ENCODE data around the gene ANKRD6. TPM values are rescaled to one million over a fixed set of nuclear protein-coding genes. Genes with fewer than 3 reads are reported as not detected.
A peak's percentile ranks its signal among the peaks of the same experiment; 100 is the strongest.

ANKRD6 gene
- total RNA-seq, 1 experiment from 2014 or later: 13.9 TPM

DNA sequence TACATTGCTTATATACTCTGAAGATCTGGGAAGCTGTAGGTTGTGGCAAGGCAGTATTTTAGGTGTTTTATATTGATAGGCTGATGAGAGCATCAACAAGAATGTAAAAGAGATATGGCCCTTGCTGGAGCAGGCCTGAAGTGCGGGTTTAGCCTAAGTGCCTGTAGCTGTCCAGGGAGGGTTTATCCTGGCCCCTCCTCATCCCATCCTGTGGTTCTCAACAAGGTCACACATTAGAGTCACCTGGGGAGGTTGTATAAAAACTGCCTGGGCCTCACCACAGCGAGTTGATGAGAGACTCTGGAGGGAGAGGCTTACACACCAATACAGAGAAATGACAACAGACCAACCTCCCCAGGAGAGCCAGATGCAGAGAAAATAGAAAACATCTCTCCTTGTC, 157.2 kb downstream of the ANKRD6 start (continued):
- TF ChIP-seq, protein P1, sequence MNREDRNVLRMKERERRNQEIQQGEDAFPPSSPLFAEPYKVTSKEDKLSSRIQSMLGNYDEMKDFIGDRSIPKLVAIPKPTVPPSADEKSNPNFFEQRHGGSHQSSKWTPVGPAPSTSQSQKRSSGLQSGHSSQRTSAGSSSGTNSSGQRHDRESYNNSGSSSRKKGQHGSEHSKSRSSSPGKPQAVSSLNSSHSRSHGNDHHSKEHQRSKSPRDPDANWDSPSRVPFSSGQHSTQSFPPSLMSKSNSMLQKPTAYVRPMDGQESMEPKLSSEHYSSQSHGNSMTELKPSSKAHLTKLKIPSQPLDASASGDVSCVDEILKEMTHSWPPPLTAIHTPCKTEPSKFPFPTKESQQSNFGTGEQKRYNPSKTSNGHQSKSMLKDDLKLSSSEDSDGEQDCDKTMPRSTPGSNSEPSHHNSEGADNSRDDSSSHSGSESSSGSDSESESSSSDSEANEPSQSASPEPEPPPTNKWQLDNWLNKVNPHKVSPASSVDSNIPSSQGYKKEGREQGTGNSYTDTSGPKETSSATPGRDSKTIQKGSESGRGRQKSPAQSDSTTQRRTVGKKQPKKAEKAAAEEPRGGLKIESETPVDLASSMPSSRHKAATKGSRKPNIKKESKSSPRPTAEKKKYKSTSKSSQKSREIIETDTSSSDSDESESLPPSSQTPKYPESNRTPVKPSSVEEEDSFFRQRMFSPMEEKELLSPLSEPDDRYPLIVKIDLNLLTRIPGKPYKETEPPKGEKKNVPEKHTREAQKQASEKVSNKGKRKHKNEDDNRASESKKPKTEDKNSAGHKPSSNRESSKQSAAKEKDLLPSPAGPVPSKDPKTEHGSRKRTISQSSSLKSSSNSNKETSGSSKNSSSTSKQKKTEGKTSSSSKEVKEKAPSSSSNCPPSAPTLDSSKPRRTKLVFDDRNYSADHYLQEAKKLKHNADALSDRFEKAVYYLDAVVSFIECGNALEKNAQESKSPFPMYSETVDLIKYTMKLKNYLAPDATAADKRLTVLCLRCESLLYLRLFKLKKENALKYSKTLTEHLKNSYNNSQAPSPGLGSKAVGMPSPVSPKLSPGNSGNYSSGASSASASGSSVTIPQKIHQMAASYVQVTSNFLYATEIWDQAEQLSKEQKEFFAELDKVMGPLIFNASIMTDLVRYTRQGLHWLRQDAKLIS (CRISPR knock-in tag; IDR thresholded peaks at IDR 0.05; ENCODE audit: borderline replicate concordance): no peak
- TF ChIP-seq, protein P2, sequence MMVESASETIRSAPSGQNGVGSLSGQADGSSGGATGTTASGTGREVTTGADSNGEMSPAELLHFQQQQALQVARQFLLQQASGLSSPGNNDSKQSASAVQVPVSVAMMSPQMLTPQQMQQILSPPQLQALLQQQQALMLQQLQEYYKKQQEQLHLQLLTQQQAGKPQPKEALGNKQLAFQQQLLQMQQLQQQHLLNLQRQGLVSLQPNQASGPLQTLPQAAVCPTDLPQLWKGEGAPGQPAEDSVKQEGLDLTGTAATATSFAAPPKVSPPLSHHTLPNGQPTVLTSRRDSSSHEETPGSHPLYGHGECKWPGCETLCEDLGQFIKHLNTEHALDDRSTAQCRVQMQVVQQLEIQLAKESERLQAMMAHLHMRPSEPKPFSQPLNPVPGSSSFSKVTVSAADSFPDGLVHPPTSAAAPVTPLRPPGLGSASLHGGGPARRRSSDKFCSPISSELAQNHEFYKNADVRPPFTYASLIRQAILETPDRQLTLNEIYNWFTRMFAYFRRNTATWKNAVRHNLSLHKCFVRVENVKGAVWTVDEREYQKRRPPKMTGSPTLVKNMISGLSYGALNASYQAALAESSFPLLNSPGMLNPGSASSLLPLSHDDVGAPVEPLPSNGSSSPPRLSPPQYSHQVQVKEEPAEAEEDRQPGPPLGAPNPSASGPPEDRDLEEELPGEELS (CRISPR knock-in tag; IDR thresholded peaks at IDR 0.05): no peak
- no peak for TF ChIP-seq ZNF423 (CRISPR knock-in tag; IDR thresholded peaks at IDR 0.05)
- TF ChIP-seq, protein P3, sequence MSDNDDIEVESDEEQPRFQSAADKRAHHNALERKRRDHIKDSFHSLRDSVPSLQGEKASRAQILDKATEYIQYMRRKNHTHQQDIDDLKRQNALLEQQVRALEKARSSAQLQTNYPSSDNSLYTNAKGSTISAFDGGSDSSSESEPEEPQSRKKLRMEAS (CRISPR knock-in tag; IDR thresholded peaks at IDR 0.05): no peak
- TF ChIP-seq ESRRA (CRISPR knock-in tag; IDR thresholded peaks at IDR 0.05; ENCODE audit: borderline replicate concordance): no peak
- TF ChIP-seq RELA (CRISPR knock-in tag; IDR thresholded peaks at IDR 0.05; ENCODE audit: borderline replicate concordance): no peak
- no peak for TF ChIP-seq ELF4 (CRISPR knock-in tag; IDR thresholded peaks at IDR 0.05; ENCODE audit: low read depth)
- TF ChIP-seq FOXK1 (CRISPR knock-in tag; IDR thresholded peaks at IDR 0.05): no peak
- no peak for TF ChIP-seq SMAD3 (CRISPR knock-in tag; IDR thresholded peaks at IDR 0.05; ENCODE audit: borderline replicate concordance)
- no peak for TF ChIP-seq TEAD1 (CRISPR knock-in tag; IDR thresholded peaks at IDR 0.05)
- TF ChIP-seq EMX1 (CRISPR knock-in tag; IDR thresholded peaks at IDR 0.05): no peak

DNA sequence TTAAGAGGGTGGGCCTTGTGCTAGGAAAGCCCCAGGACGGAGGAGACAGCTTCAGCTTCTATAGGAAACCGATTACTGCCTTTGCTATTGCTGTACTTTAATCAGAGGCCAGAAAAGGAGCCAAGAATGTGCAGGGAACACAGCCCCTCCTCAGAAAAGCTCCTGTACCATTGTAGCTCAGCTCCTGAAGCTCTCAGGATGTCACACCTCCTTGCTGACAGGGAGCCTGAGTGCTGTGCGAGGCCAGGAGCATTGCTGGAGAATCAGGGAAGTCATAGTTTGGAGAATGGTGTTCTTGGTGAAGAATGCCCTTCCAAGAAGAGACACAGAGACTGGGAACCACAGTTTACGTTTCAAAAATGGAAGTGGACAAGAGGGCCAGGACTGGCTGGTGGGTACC, 158.8 kb downstream of the ANKRD6 start:
- ChIA-PET POLR2A (no interaction called here), CTCF (no interaction called here)
- ATAC-seq (no peak), DNase-seq (ENCODE audit: low spot score) (no peak)
- Mint-ChIP-seq H3K4me1 (peaks cover 15% of the 10 kb centered on the region), H3K4me3 (no peak overlapping the region), H3K36me3 (no peaks in the 10 kb centered on the region), H3K27me3 (ENCODE audit: low read depth) (no peaks in the 10 kb centered on the region), H3K27ac (0 out of 2 replicates have a peak overlapping the region, but pooled peaks have one; percentile 35), H3K9me3 (0 out of 2 replicates have a peak, but pooled peaks cover 5% of the 10 kb centered on the region)
- TF ChIP-seq TP53 (CRISPR knock-in tag; IDR thresholded peaks at IDR 0.05) (no peak), FOXJ3 (CRISPR knock-in tag; IDR thresholded peaks at IDR 0.05; ENCODE audit: borderline replicate concordance) (no peak), ZNF138 (CRISPR knock-in tag; conservative IDR thresholded peaks at IDR 0.05) (no peak), GRHL2 (CRISPR knock-in tag; IDR thresholded peaks at IDR 0.05; ENCODE audit: insufficient replicate concordance, severe bottlenecking) (no peak)

- Mint-ChIP-seq H3K4me3 (no peak overlapping the region), H3K27ac (no peak overlapping the region; the same call in 1 of the 2 replicates), H3K9me3 (0 out of 2 replicates have a peak, but pooled peaks cover 5% of the 10 kb centered on the region), H3K4me1 (no peaks in the 10 kb centered on the region), H3K27me3 (ENCODE audit: low read depth) (no peaks in the 10 kb centered on the region), H3K36me3 (no peaks in the 10 kb centered on the region)
- POLR2A ChIA-PET: no interaction called here
- ATAC-seq: no peak
- no peak for TF ChIP-seq FOXK1 (CRISPR knock-in tag; IDR thresholded peaks at IDR 0.05)
- TF ChIP-seq, protein P4, sequence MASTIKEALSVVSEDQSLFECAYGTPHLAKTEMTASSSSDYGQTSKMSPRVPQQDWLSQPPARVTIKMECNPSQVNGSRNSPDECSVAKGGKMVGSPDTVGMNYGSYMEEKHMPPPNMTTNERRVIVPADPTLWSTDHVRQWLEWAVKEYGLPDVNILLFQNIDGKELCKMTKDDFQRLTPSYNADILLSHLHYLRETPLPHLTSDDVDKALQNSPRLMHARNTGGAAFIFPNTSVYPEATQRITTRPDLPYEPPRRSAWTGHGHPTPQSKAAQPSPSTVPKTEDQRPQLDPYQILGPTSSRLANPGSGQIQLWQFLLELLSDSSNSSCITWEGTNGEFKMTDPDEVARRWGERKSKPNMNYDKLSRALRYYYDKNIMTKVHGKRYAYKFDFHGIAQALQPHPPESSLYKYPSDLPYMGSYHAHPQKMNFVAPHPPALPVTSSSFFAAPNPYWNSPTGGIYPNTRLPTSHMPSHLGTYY (CRISPR knock-in tag; IDR thresholded peaks at IDR 0.05): no peak
- no peak for DNase-seq (ENCODE audit: low spot score)
- CTCF ChIA-PET: interaction anchor here (4.2 kb wide), 1 partner anchor 13 kb away, joined by 21 read pairs; no protein-coding TSS in a partner anchor
These were observed 163.1 kb downstream of the ANKRD6 start for GRCh38 chr6:89596056-89596455.
